ENCODE results near the gene ARID3C. TPM values are rescaled to one million over a fixed set of nuclear protein-coding genes. Genes with fewer than 3 reads are reported as not detected.

ARID3C gene
- total RNA-seq, 2 experiments from 2014 or later = 0.31 TPM; not detected in 1

GRCh38 chr9:34624475-34625185, 4.2 kb downstream of the ARID3C start:
- Mint-ChIP-seq H3K27ac (no peak overlapping the region), H3K9me3 (no peaks in the 10 kb centered on the region), H3K4me3 (no peak overlapping the region), H3K27me3 (peaks cover 81% of the 10 kb centered on the region), H3K36me3 (no peaks in the 10 kb centered on the region), H3K4me1 (peaks cover 23% of the 10 kb centered on the region)
- DNase-seq = no peak

- peaks cover 27% of the 10 kb centered on the region for H3K4me1 Mint-ChIP-seq
- no peaks in the 10 kb centered on the region for H3K9me3 Mint-ChIP-seq
- peak; percentile 23 for DNase-seq
- H3K4me3 Mint-ChIP-seq = peak overlapping the region; percentile 24
- H3K27me3 Mint-ChIP-seq = peaks cover 73% of the 10 kb centered on the region
- no peak overlapping the region for H3K27ac Mint-ChIP-seq
- no peaks in the 10 kb centered on the region for H3K36me3 Mint-ChIP-seq
These were observed 5.3 kb downstream of the ARID3C start for GRCh38 chr9:34623374-34624235.

GRCh38 chr9:34620061-34620994, 8.5 kb downstream of the ARID3C start, which contains the start of gene DCTN3:
Gene DCTN3 (minus strand): TSS chr9:34620495. CDS start chr9:34620464, 31 bp downstream.
- H3K4me1 Mint-ChIP-seq = peaks cover 21% of the 10 kb centered on the region
- peak within 1 kb of the TSS; percentile 93 for H3K4me3 Mint-ChIP-seq
- H3K9me3 Mint-ChIP-seq = no peaks in the 10 kb centered on the region
- peaks cover 40% of the 10 kb centered on the region for H3K27me3 Mint-ChIP-seq
- peak; percentile 90 for DNase-seq
- H3K36me3 Mint-ChIP-seq = peaks cover 6% of the 10 kb centered on the region
- H3K27ac Mint-ChIP-seq = peak within 1 kb of the TSS; percentile 52

- DNase-seq = no peak
- Mint-ChIP-seq H3K9me3 (no peaks in the 10 kb centered on the region), H3K27me3 (no peaks in the 10 kb centered on the region), H3K36me3 (peaks cover 15% of the 10 kb centered on the region), H3K4me3 (no peak overlapping the region), H3K27ac (no peak overlapping the region), H3K4me1 (peaks cover 26% of the 10 kb centered on the region)
These were observed 13.7 kb downstream of the ARID3C start for GRCh38 chr9:34615132-34615531.

- peak; percentile 68 for DNase-seq
- Mint-ChIP-seq H3K4me1 (peaks cover 19% of the 10 kb centered on the region), H3K4me3 (peak overlapping the region; percentile 92), H3K27ac (peak overlapping the region; percentile 90), H3K27me3 (no peaks in the 10 kb centered on the region), H3K36me3 (peaks cover 20% of the 10 kb centered on the region), H3K9me3 (no peaks in the 10 kb centered on the region)
These were observed 16.0 kb downstream of the ARID3C start for GRCh38 chr9:34612788-34613390.

GRCh38 chr9:34611811-34612787, 16.8 kb downstream of the ARID3C start, which contains the start of gene RPP25L:
Gene RPP25L (minus strand): TSS chr9:34612097. CDS start chr9:34611296, 801 bp downstream.
- Mint-ChIP-seq H3K27ac (peak within 1 kb of the TSS; percentile 90), H3K9me3 (no peaks in the 10 kb centered on the region), H3K27me3 (no peaks in the 10 kb centered on the region), H3K4me3 (peak within 1 kb of the TSS; percentile 92), H3K4me1 (peaks cover 19% of the 10 kb centered on the region), H3K36me3 (peaks cover 20% of the 10 kb centered on the region)
- peak; percentile 91 for DNase-seq

GRCh38 chr9:34611251-34611810, 17.5 kb downstream of the ARID3C start:
- H3K4me3 Mint-ChIP-seq = peak overlapping the region; percentile 92

GRCh38 chr9:34610434-34611206, 18.2 kb downstream of the ARID3C start:
- peak overlapping the region; percentile 92 for H3K4me3 Mint-ChIP-seq
- DNase-seq = no peak
- no peaks in the 10 kb centered on the region for H3K9me3 Mint-ChIP-seq
- H3K27me3 Mint-ChIP-seq = no peaks in the 10 kb centered on the region
- H3K27ac Mint-ChIP-seq = no peak overlapping the region
- peaks cover 15% of the 10 kb centered on the region for H3K36me3 Mint-ChIP-seq
- peaks cover 19% of the 10 kb centered on the region for H3K4me1 Mint-ChIP-seq

More at GRCh38 chr9:34611251-34611810, 17.5 kb downstream of the ARID3C start:
- peaks cover 16% of the 10 kb centered on the region for H3K36me3 Mint-ChIP-seq
- no peaks in the 10 kb centered on the region for H3K27me3 Mint-ChIP-seq
- no peaks in the 10 kb centered on the region for H3K9me3 Mint-ChIP-seq
- DNase-seq = no peak
- peaks cover 19% of the 10 kb centered on the region for H3K4me1 Mint-ChIP-seq
- peak overlapping the region; percentile 90 for H3K27ac Mint-ChIP-seq

- Mint-ChIP-seq H3K4me3 (no peak overlapping the region), H3K27ac (no peak overlapping the region), H3K4me1 (peaks cover 11% of the 10 kb centered on the region), H3K9me3 (no peaks in the 10 kb centered on the region), H3K27me3 (no peaks in the 10 kb centered on the region), H3K36me3 (peaks cover 15% of the 10 kb centered on the region)
- DNase-seq = no peak
These were observed 21.5 kb downstream of the ARID3C start for GRCh38 chr9:34607331-34607730.

- H3K27ac Mint-ChIP-seq = no peak overlapping the region
- H3K4me3 Mint-ChIP-seq = no peak overlapping the region
These were observed 22.0 kb downstream of the ARID3C start for GRCh38 chr9:34606905-34607304.

GRCh38 chr9:34606190-34606589, 22.7 kb downstream of the ARID3C start:
- Mint-ChIP-seq H3K27ac (no peak overlapping the region), H3K4me1 (peaks cover 8% of the 10 kb centered on the region), H3K36me3 (peaks cover 10% of the 10 kb centered on the region), H3K4me3 (no peak overlapping the region), H3K9me3 (no peaks in the 10 kb centered on the region), H3K27me3 (no peaks in the 10 kb centered on the region)
- no peak for DNase-seq

More at GRCh38 chr9:34606905-34607304, 22.0 kb downstream of the ARID3C start:
- H3K9me3 Mint-ChIP-seq = no peaks in the 10 kb centered on the region
- peaks cover 9% of the 10 kb centered on the region for H3K4me1 Mint-ChIP-seq
- DNase-seq = no peak
- peaks cover 15% of the 10 kb centered on the region for H3K36me3 Mint-ChIP-seq
- no peaks in the 10 kb centered on the region for H3K27me3 Mint-ChIP-seq

GRCh38 chr9:34603610-34604231, 25.1 kb downstream of the ARID3C start:
- Mint-ChIP-seq H3K36me3 (no peaks in the 10 kb centered on the region), H3K27me3 (no peaks in the 10 kb centered on the region), H3K9me3 (no peaks in the 10 kb centered on the region), H3K27ac (no peak overlapping the region), H3K4me3 (no peak overlapping the region), H3K4me1 (no peaks in the 10 kb centered on the region)
- DNase-seq = peak; percentile 73
